Left forelimb (tissue), 1 donor: ENCODE data around the gene CD69.

Source experiments
- DNase-seq: peaks from one replicate; pipeline ENCODE4 v3.0.0-alpha.2; 2018; ENCODE audit warnings: low spot score

Gene CD69

GRCh38 chr12:9781360-9781759 lies 20.7 kb upstream of the CD69 start:
- DNase-seq = no peak

DNA sequence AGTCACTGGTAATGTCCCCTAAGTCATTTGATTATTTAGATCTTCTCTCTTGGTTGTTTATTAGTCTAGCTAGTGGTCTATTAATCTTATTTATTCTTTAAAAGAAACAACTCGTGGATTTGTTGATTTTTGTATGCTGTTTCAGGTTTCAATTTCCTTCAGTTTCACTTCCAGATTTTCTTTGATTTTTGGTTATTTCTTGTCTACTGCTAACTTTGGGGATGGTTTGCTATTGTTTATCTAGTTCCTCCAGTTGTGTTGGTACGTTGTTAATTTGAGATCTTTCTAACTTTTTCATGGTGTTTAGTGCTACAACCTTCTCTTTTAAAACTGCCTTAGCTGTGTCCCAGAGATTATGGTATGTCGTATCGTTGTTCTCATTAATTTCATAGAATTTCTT lies 18.5 kb upstream of the CD69 start:
- no peak for DNase-seq

- DNase-seq = no peak
These were observed 16.1 kb upstream of the CD69 start for GRCh38 chr12:9776781-9777180.

DNA sequence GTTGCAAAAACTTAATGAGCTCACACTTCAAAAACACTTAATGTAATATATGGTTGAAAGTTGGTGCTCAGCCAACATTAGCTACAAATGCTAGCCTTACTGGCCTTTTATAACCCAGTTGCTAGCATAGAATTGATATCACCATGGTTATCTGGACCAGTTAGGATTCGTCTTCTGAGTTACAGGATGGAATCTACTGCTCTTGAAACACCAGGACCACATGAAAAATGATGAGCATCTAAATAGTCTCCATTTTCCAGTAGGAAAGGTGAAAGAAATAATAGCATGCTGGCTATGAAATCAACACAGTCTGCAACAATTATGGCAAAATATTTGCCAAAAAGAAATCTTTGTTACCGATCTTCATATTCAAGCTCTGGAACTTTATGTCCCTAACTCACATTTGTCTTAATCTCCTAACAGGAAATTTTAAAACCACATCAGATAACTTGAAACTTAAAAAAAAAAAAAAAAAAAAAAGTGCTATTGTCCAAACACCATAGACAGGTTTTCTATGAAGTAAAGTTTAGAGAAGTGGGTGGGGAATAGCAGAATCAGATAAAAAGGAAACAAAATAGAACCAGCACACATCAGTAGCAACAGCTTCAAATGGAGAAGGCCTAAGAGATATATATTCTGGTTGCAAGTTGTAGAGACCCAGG lies 12.6 kb upstream of the CD69 start:
- DNase-seq = no peak

DNA sequence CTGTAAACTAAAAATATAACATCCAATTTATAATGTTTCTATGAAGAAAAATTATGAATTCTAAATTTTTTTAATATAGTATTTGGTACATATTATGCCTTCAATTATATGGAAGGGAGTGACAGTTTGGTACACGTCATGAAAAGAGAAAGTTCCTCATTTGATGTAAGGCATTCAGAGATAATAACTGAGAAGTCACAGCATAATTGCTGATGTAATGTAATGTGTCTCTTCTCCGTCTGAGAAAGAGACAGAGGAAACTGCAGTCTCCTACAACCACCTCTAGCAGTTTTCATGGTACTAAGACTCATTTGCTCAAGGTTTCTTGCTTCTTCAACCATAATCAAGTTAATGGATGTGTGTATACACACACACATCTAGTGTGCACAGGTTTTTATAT lies 2.3 kb upstream of the CD69 start:
- no peak for DNase-seq

DNA sequence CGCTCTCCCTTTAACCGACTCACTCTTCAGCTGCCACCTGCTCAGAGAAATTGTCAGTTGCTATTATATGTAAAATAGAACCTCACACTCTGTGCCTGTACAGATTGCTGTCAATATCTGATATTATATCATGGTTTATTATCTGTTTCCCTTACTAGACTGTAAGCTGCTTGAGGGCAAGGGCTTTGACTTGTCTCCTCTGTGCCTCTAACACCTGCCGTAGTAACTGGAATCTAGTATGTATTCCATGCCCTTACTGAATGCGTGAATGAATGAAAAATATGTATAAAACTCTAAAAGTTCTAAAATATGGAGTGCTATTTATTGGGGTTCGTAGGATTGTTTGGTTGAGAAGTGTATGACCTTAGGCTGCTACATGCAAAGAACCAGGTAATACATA lies 1.7 kb upstream of the CD69 start:
- DNase-seq = no peak

- no peak for DNase-seq
These were observed 699 bp upstream of the CD69 start for GRCh38 chr12:9761419-9761781.

DNA sequence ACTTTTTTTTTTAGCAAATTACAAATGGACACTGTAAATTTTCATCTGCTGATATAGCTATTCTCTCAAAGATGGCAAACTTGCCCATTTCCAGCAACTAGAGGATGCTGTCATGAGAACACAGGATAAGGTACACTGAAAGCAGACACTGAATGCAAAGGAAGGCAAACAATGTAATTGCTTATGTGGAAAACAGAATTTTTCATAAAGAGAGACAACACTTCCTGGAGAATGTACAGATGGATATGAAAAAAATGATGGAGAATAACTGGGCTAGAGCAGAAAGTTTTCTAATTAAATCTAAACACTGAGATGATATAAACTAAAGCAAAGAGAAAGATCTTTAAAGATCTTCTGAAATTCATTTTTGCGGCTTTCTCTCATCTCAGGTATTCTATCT lies 581 bp downstream of the CD69 start:
- no peak for DNase-seq

DNA sequence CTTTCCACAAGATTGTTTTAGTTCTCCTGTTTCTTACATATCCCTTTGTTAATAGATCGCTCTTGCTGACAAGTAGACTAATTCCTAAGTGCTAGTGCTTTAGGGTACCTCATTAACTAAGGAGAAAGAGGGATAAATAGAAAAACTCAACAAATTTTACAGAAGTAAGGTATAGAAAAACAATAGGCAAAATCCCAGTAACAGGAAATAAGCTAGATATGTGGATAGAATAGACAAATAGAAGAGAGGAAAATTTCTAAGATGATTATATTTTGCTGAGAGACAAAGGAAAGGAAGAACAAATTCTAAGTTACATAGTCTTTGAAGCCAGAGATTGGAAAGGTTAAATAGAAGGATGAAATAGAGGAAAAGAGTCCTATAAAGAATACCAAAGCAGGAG lies 1.0 kb downstream of the CD69 start:
- DNase-seq = no peak

DNA sequence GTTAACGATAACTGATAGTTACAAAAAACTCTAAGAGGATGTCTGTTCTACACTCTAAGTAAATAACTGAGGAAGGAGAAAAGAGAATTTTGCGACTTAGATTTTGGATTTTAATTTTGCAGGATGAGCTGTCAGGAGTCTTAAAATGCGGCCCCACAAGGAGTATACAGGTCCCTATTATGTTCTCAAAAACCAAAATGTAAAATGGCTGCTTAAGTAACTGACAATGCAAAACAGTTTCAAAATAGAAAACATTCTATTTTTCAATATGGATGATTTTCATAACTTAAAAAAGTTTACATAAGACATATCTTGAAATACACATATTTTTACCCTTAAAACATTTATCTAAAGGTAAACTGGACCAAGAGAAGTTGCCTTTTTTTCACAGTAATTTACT lies 2.6 kb downstream of the CD69 start:
- DNase-seq = no peak

DNA sequence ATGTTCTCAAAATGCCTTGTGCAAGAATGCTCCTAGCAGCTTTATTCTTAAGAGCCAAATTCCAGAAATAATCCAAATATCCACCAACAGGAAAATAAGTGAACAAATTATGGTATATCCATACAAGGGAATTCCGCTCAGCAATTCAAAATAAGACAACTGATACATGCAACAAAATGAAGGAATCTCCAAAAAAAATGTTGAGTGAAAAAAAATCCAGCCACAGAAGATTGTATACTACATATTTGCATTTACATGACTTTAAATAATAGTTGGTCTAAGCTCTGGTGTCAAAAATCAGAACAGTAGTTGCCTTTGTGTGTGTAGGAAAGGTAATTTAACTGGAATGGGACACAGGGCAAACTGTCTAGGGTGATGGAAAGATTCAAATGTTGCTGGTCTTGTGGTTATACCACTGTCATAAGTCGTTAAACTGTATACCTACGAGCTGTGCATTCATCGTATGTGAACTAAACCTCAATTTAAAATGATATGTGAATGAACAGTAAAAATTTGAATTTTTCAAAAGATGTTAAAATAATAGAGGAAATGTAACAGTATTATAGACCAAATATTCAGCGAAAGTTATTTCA lies 3.2 kb downstream of the CD69 start:
- DNase-seq = no peak

DNA sequence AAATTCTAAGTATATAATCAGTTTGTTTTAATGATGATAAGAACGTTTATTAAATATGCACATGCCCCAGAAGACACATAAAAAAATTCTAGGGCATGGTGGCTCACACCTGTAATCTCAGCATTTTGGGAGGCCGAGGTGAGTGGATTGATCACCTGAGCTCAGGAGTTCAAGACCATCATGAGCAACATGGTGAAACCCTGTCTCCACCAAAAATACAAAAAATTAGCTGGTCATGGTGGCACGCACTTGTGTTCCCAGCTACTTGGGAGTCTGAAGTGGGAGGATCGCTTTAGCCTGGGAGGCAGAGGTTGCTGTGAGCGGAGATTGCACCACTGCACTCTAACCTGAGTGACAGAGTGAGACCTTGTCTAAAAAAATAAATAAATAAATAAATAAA lies 4.0 kb downstream of the CD69 start:
- no peak for DNase-seq

- no peak for DNase-seq
These were observed 4.5 kb downstream of the CD69 start for GRCh38 chr12:9756170-9756569.

GRCh38 chr12:9755567-9755966 lies 5.1 kb downstream of the CD69 start:
- no peak for DNase-seq

GRCh38 chr12:9755035-9755434 lies 5.7 kb downstream of the CD69 start:
- no peak for DNase-seq

DNA sequence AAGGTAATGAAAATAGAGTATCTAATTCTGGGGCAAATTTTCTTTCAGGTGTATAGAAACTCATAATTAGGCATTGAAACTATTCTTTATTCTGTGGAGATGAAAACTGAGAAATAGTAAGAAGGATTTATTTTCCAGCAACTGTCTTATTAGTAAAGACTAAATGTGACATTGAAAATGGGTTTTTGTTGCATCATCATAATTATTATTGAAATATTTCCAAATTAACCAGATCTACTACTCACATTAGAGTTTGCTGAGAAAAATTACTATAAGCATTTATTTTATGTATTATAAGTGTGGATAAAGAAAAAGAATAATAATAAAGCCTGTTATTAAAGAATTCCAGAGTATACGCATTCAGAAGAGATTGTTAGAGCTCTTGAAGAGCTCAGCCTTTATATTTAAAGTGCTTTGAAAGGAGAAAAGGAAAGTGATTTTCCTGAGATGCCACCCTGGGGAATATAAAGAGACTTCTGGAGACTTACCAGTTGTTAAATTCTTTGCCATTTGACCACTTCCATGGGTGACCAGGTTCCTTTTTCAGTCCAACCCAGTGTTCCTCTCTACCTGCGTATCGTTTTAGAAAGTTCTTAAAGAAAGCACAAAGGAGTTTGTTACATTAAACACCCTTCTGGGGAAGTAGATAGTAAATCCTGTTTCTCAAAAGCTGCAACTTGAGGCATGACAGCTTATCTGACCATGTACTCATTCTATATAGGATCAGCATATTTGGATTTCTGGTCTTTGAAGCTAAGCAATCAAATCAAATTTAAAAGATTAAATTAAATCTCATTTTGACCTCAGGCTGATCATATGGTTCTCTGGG lies 6.4 kb downstream of the CD69 start:
- no peak for DNase-seq

DNA sequence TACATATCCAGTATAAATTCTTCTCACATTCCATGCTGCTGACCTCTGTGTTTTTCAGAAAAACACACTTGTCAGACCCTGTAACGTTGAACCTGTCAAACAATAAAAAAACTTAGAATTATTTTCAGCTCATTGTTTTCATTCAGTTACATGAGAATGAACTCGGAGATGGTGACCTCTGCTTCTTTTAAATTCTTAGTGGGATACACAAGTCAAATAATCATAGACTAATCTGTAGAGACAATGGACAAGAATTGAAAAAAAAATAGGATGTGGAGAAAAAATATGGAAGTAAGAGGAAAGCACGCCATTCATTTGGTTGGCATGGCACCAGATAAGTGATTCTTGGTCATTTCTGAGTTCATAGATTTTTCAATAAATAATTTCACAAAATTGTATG lies 7.2 kb downstream of the CD69 start:
- DNase-seq = no peak

GRCh38 chr12:9753073-9753472 lies 7.6 kb downstream of the CD69 start:
- no peak for DNase-seq

DNA sequence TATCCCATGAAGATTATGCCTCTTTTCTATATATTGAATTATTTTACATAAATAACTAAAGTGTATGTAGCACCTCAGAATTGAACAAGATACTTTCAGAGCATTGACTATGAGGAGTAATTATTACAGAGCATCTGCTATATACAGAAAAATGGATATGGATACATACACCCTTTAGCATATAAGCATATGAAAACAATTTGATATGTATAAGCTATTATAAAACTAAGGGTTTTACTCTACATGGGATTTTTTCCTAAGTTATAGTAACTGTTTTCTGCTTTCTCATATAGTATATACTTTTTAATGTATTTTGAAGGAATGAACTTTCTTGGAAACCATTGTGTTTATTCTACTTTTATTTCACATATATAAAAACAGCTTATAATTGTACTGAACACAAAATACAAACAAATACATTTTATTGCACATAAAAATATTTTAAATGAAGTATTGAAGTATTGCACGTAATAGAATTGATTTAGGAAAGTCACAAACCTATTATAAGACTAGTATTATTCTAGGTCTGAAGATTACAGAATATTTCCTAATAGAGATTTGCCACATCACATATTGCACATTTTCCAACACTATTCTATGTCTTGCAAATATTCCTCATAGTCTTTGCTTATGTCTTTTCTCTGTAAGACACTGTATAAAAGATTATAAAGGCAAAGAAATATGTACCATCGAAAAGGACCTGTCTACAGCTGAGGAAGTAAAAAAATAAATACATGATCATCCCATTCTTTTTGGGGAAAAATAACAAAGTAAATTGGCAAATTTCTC lies 8.4 kb downstream of the CD69 start:
- DNase-seq = no peak

DNA sequence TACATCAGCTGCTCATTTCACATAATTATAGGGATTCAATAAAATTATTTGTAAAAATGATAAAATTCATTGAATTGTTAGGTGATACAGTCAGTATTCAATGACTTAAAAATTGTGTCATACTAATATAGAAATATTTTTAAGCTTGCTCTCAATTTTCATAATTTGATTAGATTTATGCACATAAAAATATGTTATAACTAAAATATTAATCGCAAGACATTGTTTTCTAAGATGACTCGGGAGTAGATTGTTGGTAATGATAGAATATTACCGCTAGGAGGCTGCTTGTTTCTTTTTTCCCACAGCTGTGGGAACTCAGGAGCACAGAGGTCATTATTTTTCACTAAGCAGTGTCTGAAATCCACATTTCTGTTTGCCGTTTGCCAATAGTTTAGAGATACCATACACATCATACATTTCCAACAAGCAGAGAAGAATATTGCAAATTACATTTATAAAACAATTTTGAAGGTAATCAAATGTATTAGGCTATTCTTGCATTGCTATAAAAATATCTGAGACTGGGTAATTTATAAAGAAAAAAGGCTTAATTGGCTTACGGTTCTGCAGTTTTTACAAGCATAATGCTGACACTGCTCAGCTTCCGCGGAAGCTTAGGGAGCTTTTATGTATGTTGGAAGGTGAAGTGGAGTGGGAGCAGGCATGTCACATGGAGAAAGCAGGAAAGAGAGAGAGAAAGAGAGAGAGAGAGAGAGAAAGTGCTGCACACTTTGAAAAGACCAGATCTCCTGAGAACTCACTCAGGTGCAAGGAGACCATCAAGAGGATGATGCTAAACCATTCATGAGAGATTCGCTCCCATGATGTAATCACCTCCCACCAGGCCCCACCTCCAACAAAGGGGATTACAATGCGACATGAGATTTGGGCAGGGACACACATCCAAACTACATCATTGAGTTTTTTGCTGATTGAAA lies 9.2 kb downstream of the CD69 start:
- no peak for DNase-seq
